ENCODE measurements around the gene LPO.
A peak's percentile ranks its signal among the peaks of the same experiment; 100 is the strongest.

DNA sequence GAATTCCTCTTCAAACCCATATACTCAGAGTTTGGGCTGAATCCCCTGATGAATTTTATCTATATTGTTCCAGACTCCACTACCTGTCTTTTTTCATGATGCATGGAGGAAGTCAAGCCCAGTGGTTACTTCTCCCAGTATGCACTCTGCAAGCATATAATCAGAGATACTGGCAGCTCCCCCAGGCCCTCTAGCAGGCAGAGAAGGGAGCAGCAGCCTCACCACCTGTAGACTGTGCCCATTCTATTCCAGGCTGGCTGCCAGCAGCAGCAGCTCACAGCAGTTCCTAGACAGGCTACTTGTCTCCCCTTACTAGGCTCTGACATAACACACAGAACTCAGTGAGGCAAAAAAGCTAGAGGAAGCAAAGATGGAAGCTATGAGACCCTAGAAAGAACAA lies 22.7 kb upstream of the LPO start:
- TF ChIP-seq, protein P1, sequence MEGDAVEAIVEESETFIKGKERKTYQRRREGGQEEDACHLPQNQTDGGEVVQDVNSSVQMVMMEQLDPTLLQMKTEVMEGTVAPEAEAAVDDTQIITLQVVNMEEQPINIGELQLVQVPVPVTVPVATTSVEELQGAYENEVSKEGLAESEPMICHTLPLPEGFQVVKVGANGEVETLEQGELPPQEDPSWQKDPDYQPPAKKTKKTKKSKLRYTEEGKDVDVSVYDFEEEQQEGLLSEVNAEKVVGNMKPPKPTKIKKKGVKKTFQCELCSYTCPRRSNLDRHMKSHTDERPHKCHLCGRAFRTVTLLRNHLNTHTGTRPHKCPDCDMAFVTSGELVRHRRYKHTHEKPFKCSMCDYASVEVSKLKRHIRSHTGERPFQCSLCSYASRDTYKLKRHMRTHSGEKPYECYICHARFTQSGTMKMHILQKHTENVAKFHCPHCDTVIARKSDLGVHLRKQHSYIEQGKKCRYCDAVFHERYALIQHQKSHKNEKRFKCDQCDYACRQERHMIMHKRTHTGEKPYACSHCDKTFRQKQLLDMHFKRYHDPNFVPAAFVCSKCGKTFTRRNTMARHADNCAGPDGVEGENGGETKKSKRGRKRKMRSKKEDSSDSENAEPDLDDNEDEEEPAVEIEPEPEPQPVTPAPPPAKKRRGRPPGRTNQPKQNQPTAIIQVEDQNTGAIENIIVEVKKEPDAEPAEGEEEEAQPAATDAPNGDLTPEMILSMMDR (conservative IDR thresholded peaks at IDR 0.05) = peak; percentile 28; the same call in 1 of the 2 replicates
- no peak for TF ChIP-seq ZFX (IDR thresholded peaks at IDR 0.05)

Measured in C4-2B (cell line).